WTC11 (cell line): ENCODE measurements around the gene SCYL1. TPM values are rescaled to one million over a fixed set of nuclear protein-coding genes. Genes with fewer than 3 reads are reported as not detected.

ENCODE experiments used
- ATAC-seq: fragments of 200-7000 bp; cut with Tn5 transposase; 2 replicates; pipeline ENCODE4 v1.10.0; 2021; ENCODE audit warnings: mild to moderate bottlenecking, moderate library complexity
- CTCF ChIA-PET: fragments of 300-600 bp; sonication (Branson Sonifier 250); formaldehyde crosslinking; loops from one replicate; lab custom pipeline; 2021; ENCODE audit warnings: antibody characterized with exemption; lab: Charles Lee
- POLR2A ChIA-PET: fragments of 350-600 bp; sonication (Branson Sonifier 250); formaldehyde crosslinking; loops from one replicate; lab custom pipeline; 2021; ENCODE audit warnings: antibody characterized with exemption; lab: Charles Lee
- DNase-seq: peaks from one replicate; pipeline ENCODE4 v3.0.0; 2021; ENCODE audit warnings: low spot score
- H3K27ac Mint-ChIP-seq: 2 replicates; pipeline ENCODE4 v1.8.0; 2021; ENCODE audit warnings: mixed read lengths
- H3K27me3 Mint-ChIP-seq: 2 replicates; pipeline ENCODE4 v1.8.0; 2021; ENCODE audit warnings: low read depth, mild to moderate bottlenecking, moderate library complexity, mixed read lengths
- H3K36me3 Mint-ChIP-seq: 2 replicates; pipeline ENCODE4 v1.8.0; 2021; ENCODE audit warnings: mixed read lengths
- H3K4me1 Mint-ChIP-seq: 2 replicates; pipeline ENCODE4 v1.8.0; 2022; ENCODE audit warnings: mixed read lengths
- H3K4me3 Mint-ChIP-seq: 2 replicates; pipeline ENCODE4 v1.8.0; 2021; ENCODE audit warnings: mild to moderate bottlenecking, moderate library complexity, mixed read lengths
- H3K9me3 Mint-ChIP-seq: 2 replicates; pipeline ENCODE4 v1.8.0; 2021; ENCODE audit warnings: mixed read lengths
- CBFB ChIP-seq: sonication (generic); formaldehyde crosslinking; IDR thresholded peaks from 2 replicates; pipeline ENCODE4 v1.8.1; 2022; ENCODE audit warnings: mild to moderate bottlenecking, low read depth, missing genetic modification reagents
- E2F1 ChIP-seq: sonication (generic); formaldehyde crosslinking; IDR thresholded peaks from 2 replicates; pipeline ENCODE4 v1.8.0; 2022; ENCODE audit warnings: mild to moderate bottlenecking, missing genetic modification reagents
- FOXP4 ChIP-seq: sonication (generic); formaldehyde crosslinking; IDR thresholded peaks from 2 replicates; pipeline ENCODE4 v1.8.0; 2022; ENCODE audit warnings: mild to moderate bottlenecking, missing genetic modification reagents
- HMGA2 ChIP-seq: fragments of 250-450 bp; sonication (Bioruptor Pico); IDR thresholded peaks from 2 replicates; pipeline ENCODE4 v1.4.0; 2021; ENCODE audit warnings: mild to moderate bottlenecking, moderate library complexity
- JAZF1 ChIP-seq: fragments of 250-450 bp; sonication (Bioruptor Pico); IDR thresholded peaks from 2 replicates; pipeline ENCODE4 v1.9.0; 2021; ENCODE audit warnings: moderate library complexity, mild to moderate bottlenecking, inconsistent platforms
- MXD4 ChIP-seq: fragments of 250-450 bp; sonication (Bioruptor Pico); IDR thresholded peaks from 2 replicates; pipeline ENCODE4 v1.8.0; 2021; ENCODE audit warnings: mild to moderate bottlenecking, moderate library complexity, borderline replicate concordance
- NFATC4 ChIP-seq: fragments of 250-450 bp; sonication (Bioruptor Pico); IDR thresholded peaks from 2 replicates; pipeline ENCODE4 v1.9.0; 2021; ENCODE audit warnings: mild to moderate bottlenecking
- NR3C1 ChIP-seq: sonication (generic); formaldehyde crosslinking; conservative IDR thresholded peaks from 2 replicates; pipeline ENCODE4 v1.8.1; 2023; ENCODE audit warnings: low read depth, mild to moderate bottlenecking, missing genetic modification reagents
- PRRX2 ChIP-seq: fragments of 250-450 bp; sonication (Bioruptor Pico); IDR thresholded peaks from 2 replicates; pipeline ENCODE4 v1.8.0; 2021; ENCODE audit warnings: mild to moderate bottlenecking
- RORB ChIP-seq: fragments of 250-450 bp; sonication (Bioruptor Pico); IDR thresholded peaks from 2 replicates; pipeline ENCODE4 v1.9.0; 2021; ENCODE audit warnings: mild to moderate bottlenecking
- SP1 ChIP-seq: sonication (generic); formaldehyde crosslinking; conservative IDR thresholded peaks from 2 replicates; pipeline ENCODE4 v1.8.1; 2022; ENCODE audit warnings: missing genetic modification reagents
- ZNF512 ChIP-seq: sonication (generic); formaldehyde crosslinking; IDR thresholded peaks from 2 replicates; pipeline ENCODE4 v1.8.1; 2022; ENCODE audit warnings: missing genetic modification reagents, borderline replicate concordance
- total RNA-seq: library from RNA; stranded (reverse); gene quantifications from 3 replicates; pipeline ENCODE4 v1.2.3, GENCODE V29; 2021
- TF ChIP-seq, protein P1 (sequence below): sonication (generic); formaldehyde crosslinking; IDR thresholded peaks from 2 replicates; pipeline ENCODE4 v1.8.1; 2022; ENCODE audit warnings: low read depth, mild to moderate bottlenecking, moderate library complexity, missing genetic modification reagents, borderline replicate concordance
- TF ChIP-seq, protein P2 (sequence below): sonication (generic); formaldehyde crosslinking; IDR thresholded peaks from 2 replicates; pipeline ENCODE4 v1.8.1; 2023; ENCODE audit warnings: mild to moderate bottlenecking, missing genetic modification reagents, borderline replicate concordance
- TF ChIP-seq, protein P3 (sequence below): sonication (generic); formaldehyde crosslinking; IDR thresholded peaks from 2 replicates; pipeline ENCODE4 v1.8.1; 2023; ENCODE audit warnings: mild to moderate bottlenecking, missing genetic modification reagents, moderate library complexity
- TF ChIP-seq, protein P4 (sequence below): fragments of 200-600 bp; IDR thresholded peaks from 2 replicates; pipeline ENCODE4 v1.8.0; 2022; ENCODE audit warnings: antibody characterized with exemption
- TF ChIP-seq, protein P5 (sequence below): sonication (generic); formaldehyde crosslinking; conservative IDR thresholded peaks from 2 replicates; pipeline ENCODE4 v1.8.1; 2022; ENCODE audit warnings: mild to moderate bottlenecking, missing genetic modification reagents

Gene SCYL1
- total RNA-seq, 1 experiment from 2014 or later = 76.8 TPM

- TF ChIP-seq, protein P1, sequence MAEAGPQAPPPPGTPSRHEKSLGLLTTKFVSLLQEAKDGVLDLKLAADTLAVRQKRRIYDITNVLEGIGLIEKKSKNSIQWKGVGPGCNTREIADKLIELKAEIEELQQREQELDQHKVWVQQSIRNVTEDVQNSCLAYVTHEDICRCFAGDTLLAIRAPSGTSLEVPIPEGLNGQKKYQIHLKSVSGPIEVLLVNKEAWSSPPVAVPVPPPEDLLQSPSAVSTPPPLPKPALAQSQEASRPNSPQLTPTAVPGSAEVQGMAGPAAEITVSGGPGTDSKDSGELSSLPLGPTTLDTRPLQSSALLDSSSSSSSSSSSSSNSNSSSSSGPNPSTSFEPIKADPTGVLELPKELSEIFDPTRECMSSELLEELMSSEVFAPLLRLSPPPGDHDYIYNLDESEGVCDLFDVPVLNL (CRISPR knock-in tag) = no peak
Measured at GRCh38 chr11:65579291-65579690, 54.4 kb downstream of the SCYL1 start (continued).

DNA sequence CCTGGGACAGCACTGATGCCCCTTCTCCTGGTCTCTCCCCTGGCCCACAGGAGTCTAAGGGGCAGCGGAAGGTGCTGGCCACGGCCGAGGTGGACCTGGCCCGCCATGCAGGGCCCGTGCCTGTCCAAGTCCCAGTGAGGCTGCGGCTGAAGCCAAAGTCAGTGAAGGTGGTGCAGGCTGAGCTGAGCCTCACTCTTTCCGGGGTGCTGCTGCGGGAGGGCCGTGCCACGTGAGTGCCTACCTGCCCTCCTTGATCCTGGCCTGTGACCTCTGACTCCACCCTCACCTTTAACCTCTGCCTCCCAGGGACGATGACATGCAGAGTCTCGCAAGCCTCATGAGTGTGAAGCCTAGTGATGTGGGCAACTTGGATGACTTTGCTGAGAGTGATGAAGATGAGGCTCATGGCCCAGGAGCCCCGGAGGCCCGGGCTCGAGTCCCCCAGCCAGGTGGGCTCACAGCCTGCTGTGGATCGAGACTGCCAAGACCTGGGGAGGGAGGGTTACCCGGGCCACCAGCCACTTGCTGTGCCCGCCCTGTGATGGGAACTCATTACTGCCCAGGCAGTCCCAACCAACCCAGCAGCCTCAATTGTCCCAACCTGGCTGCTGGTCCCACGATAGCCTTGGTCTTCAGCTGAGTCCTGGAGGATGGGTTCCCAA lies 55.3 kb downstream of the SCYL1 start:
- no peak overlapping the region for H3K4me3 Mint-ChIP-seq
- H3K36me3 Mint-ChIP-seq = no peaks in the 10 kb centered on the region
- H3K9me3 Mint-ChIP-seq = no peaks in the 10 kb centered on the region
- ChIA-PET CTCF (interaction anchor here (0.7 to 1.5 kb wide), 4 partner anchors 12 to 45 kb away, joined by 3 to 5 read pairs (median 4); no protein-coding TSS in a partner anchor), POLR2A (interaction anchor here (0.6 kb wide), 1 partner anchor 204 kb away, joined by 3 read pairs; no protein-coding TSS in a partner anchor)
- DNase-seq = no peak
- no peak for ATAC-seq
- no peak overlapping the region for H3K27ac Mint-ChIP-seq
- peaks cover 14% of the 10 kb centered on the region for H3K4me1 Mint-ChIP-seq
- no peak for TF ChIP-seq ZNF512 (CRISPR knock-in tag)
- TF ChIP-seq PRRX2 = no peak
- TF ChIP-seq, protein P2, sequence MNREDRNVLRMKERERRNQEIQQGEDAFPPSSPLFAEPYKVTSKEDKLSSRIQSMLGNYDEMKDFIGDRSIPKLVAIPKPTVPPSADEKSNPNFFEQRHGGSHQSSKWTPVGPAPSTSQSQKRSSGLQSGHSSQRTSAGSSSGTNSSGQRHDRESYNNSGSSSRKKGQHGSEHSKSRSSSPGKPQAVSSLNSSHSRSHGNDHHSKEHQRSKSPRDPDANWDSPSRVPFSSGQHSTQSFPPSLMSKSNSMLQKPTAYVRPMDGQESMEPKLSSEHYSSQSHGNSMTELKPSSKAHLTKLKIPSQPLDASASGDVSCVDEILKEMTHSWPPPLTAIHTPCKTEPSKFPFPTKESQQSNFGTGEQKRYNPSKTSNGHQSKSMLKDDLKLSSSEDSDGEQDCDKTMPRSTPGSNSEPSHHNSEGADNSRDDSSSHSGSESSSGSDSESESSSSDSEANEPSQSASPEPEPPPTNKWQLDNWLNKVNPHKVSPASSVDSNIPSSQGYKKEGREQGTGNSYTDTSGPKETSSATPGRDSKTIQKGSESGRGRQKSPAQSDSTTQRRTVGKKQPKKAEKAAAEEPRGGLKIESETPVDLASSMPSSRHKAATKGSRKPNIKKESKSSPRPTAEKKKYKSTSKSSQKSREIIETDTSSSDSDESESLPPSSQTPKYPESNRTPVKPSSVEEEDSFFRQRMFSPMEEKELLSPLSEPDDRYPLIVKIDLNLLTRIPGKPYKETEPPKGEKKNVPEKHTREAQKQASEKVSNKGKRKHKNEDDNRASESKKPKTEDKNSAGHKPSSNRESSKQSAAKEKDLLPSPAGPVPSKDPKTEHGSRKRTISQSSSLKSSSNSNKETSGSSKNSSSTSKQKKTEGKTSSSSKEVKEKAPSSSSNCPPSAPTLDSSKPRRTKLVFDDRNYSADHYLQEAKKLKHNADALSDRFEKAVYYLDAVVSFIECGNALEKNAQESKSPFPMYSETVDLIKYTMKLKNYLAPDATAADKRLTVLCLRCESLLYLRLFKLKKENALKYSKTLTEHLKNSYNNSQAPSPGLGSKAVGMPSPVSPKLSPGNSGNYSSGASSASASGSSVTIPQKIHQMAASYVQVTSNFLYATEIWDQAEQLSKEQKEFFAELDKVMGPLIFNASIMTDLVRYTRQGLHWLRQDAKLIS (CRISPR knock-in tag) = no peak
- TF ChIP-seq, protein P3, sequence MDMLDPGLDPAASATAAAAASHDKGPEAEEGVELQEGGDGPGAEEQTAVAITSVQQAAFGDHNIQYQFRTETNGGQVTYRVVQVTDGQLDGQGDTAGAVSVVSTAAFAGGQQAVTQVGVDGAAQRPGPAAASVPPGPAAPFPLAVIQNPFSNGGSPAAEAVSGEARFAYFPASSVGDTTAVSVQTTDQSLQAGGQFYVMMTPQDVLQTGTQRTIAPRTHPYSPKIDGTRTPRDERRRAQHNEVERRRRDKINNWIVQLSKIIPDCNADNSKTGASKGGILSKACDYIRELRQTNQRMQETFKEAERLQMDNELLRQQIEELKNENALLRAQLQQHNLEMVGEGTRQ (CRISPR knock-in tag) = no peak
- TF ChIP-seq NR3C1 = no peak
- peaks cover 66% of the 10 kb centered on the region for H3K27me3 Mint-ChIP-seq

DNA sequence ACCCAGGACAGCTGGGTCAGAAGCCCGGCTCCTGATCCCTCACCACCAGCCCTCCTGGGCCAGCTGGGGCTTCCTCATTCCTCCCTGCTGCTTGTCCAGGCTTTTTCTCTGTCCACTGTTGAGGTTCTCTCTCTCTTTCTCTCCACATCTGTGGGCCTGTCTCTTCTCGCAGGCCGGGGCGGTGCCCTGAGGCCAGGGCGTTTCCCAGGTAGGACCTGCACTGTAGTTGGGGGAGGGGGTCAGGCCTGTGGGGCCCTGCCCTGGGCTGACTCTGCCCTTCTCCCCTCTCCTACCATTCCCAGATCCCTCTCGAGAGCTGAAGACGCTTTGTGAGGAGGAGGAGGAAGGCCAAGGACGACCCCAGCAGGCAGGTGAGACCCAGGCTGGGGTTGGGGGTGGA lies 55.9 kb downstream of the SCYL1 start:
- no peak overlapping the region for H3K4me3 Mint-ChIP-seq
- ATAC-seq = no peak
- DNase-seq = no peak
- ChIA-PET CTCF (interaction anchor here (1.0 to 1.3 kb wide), 2 partner anchors 11 to 13 kb away, joined by 3 to 4 read pairs; no protein-coding TSS in a partner anchor), POLR2A (no interaction called here)
- no peaks in the 10 kb centered on the region for H3K9me3 Mint-ChIP-seq
- no peak overlapping the region for H3K27ac Mint-ChIP-seq
- H3K27me3 Mint-ChIP-seq = peaks cover 67% of the 10 kb centered on the region
- H3K36me3 Mint-ChIP-seq = no peaks in the 10 kb centered on the region
- H3K4me1 Mint-ChIP-seq = peaks cover 9% of the 10 kb centered on the region
- TF ChIP-seq ZNF512 (CRISPR knock-in tag) (no peak), CBFB (CRISPR knock-in tag) (no peak), HMGA2 (CRISPR knock-in tag) (no peak), RORB (no peak), SP1 (no peak), JAZF1 (no peak), NFATC4 (CRISPR knock-in tag) (no peak), MXD4 (no peak), E2F1 (CRISPR knock-in tag) (no peak), PRRX2 (no peak), FOXP4 (CRISPR knock-in tag) (no peak)
- TF ChIP-seq, protein P4, sequence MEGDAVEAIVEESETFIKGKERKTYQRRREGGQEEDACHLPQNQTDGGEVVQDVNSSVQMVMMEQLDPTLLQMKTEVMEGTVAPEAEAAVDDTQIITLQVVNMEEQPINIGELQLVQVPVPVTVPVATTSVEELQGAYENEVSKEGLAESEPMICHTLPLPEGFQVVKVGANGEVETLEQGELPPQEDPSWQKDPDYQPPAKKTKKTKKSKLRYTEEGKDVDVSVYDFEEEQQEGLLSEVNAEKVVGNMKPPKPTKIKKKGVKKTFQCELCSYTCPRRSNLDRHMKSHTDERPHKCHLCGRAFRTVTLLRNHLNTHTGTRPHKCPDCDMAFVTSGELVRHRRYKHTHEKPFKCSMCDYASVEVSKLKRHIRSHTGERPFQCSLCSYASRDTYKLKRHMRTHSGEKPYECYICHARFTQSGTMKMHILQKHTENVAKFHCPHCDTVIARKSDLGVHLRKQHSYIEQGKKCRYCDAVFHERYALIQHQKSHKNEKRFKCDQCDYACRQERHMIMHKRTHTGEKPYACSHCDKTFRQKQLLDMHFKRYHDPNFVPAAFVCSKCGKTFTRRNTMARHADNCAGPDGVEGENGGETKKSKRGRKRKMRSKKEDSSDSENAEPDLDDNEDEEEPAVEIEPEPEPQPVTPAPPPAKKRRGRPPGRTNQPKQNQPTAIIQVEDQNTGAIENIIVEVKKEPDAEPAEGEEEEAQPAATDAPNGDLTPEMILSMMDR = no peak
- TF ChIP-seq, protein P5, sequence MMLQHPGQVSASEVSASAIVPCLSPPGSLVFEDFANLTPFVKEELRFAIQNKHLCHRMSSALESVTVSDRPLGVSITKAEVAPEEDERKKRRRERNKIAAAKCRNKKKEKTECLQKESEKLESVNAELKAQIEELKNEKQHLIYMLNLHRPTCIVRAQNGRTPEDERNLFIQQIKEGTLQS (CRISPR knock-in tag) = no peak
